Activated naive CD8-positive, alpha-beta T cell (primary cell): ENCODE data around the gene MS4A4E.
"Not testable (repeated sequence)": the region's sequence is repeated elsewhere in the genome, so short reads cannot be mapped to it uniquely, and the experiment has no call there.

Experiments used
- H3K27ac Mint-ChIP-seq: one replicate; pipeline ENCODE4 v1.8.0; 2021; ENCODE audit warnings: mixed read lengths
- H3K27me3 Mint-ChIP-seq: one replicate; pipeline ENCODE4 v1.8.0; 2021; ENCODE audit warnings: mixed read lengths
- H3K36me3 Mint-ChIP-seq: one replicate; pipeline ENCODE4 v1.8.0; 2021; ENCODE audit warnings: mixed read lengths
- H3K4me1 Mint-ChIP-seq: one replicate; pipeline ENCODE4 v1.8.0; 2021; ENCODE audit warnings: low read depth, mixed read lengths
- H3K4me3 Mint-ChIP-seq: one replicate; pipeline ENCODE4 v1.8.0; 2021; ENCODE audit warnings: mild to moderate bottlenecking, mixed read lengths
- H3K9me3 Mint-ChIP-seq: one replicate; pipeline ENCODE4 v1.8.0; 2021; ENCODE audit warnings: low read depth, mixed read lengths

The MS4A4E gene

GRCh38 chr11:60242740-60243239, at the start of gene MS4A4E:
MS4A4E (minus strand) TSS chr11:60243137; CDS start chr11:60230055, 13,082 bp downstream.
- Mint-ChIP-seq H3K27me3 (peaks cover 16% of the 10 kb centered on the region), H3K27ac (no peak within 1 kb of the TSS), H3K4me1 (no peaks in the 10 kb centered on the region), H3K9me3 (no peaks in the 10 kb centered on the region), H3K36me3 (no peaks in the 10 kb centered on the region), H3K4me3 (no peak within 1 kb of the TSS)

GRCh38 chr11:60292145-60292544, 49.2 kb upstream of the MS4A4E start:
- H3K4me3 Mint-ChIP-seq: no peak overlapping the region
- H3K36me3 Mint-ChIP-seq: no peaks in the 10 kb centered on the region
- H3K27ac Mint-ChIP-seq: no peak overlapping the region
- peaks cover 7% of the 10 kb centered on the region for H3K9me3 Mint-ChIP-seq
- H3K4me1 Mint-ChIP-seq: no peaks in the 10 kb centered on the region
- peaks cover 3% of the 10 kb centered on the region for H3K27me3 Mint-ChIP-seq

- Mint-ChIP-seq H3K27me3 (peaks cover 3% of the 10 kb centered on the region), H3K9me3 (peaks cover 7% of the 10 kb centered on the region), H3K4me3 (no peak overlapping the region), H3K36me3 (no peaks in the 10 kb centered on the region), H3K4me1 (no peaks in the 10 kb centered on the region), H3K27ac (no peak overlapping the region)
Measured at GRCh38 chr11:60288531-60288930, 45.6 kb upstream of the MS4A4E start.

- not testable (repeated sequence) for H3K27ac Mint-ChIP-seq, H3K27me3 Mint-ChIP-seq, H3K9me3 Mint-ChIP-seq, H3K4me3 Mint-ChIP-seq, H3K36me3 Mint-ChIP-seq, H3K4me1 Mint-ChIP-seq
Measured at GRCh38 chr11:60285411-60286126, 42.6 kb upstream of the MS4A4E start.

- Mint-ChIP-seq H3K36me3 (no peaks in the 10 kb centered on the region), H3K27me3 (peaks cover 8% of the 10 kb centered on the region), H3K9me3 (no peaks in the 10 kb centered on the region), H3K4me1 (no peaks in the 10 kb centered on the region), H3K4me3 (no peak overlapping the region), H3K27ac (no peak overlapping the region)
Measured at GRCh38 chr11:60282286-60282685, 39.3 kb upstream of the MS4A4E start.

- Mint-ChIP-seq H3K4me3 (no peak overlapping the region), H3K9me3 (no peaks in the 10 kb centered on the region), H3K27ac (no peak overlapping the region), H3K36me3 (no peaks in the 10 kb centered on the region), H3K27me3 (peaks cover 8% of the 10 kb centered on the region), H3K4me1 (no peaks in the 10 kb centered on the region)
Measured at GRCh38 chr11:60281485-60281884, 38.5 kb upstream of the MS4A4E start.

- no peaks in the 10 kb centered on the region for H3K4me1 Mint-ChIP-seq
- H3K27ac Mint-ChIP-seq: no peak within 1 kb of the TSS
- H3K9me3 Mint-ChIP-seq: no peaks in the 10 kb centered on the region
- H3K27me3 Mint-ChIP-seq: peaks cover 10% of the 10 kb centered on the region
- no peaks in the 10 kb centered on the region for H3K36me3 Mint-ChIP-seq
- no peak within 1 kb of the TSS for H3K4me3 Mint-ChIP-seq
Measured at GRCh38 chr11:60280412-60280811, 37.5 kb upstream of the MS4A4E start, which contains the start of gene MS4A4A. MS4A4A (plus strand) TSS chr11:60280666; CDS start chr11:60280676, 10 bp downstream.

- Mint-ChIP-seq H3K36me3 (no peaks in the 10 kb centered on the region), H3K4me3 (no peak overlapping the region), H3K27ac (no peak overlapping the region), H3K9me3 (peaks cover 5% of the 10 kb centered on the region), H3K4me1 (no peaks in the 10 kb centered on the region), H3K27me3 (peaks cover 12% of the 10 kb centered on the region)
Measured at GRCh38 chr11:60274416-60274815, 31.5 kb upstream of the MS4A4E start.

- Mint-ChIP-seq H3K9me3 (peaks cover 10% of the 10 kb centered on the region), H3K4me3 (no peak overlapping the region), H3K27ac (no peak overlapping the region), H3K36me3 (no peaks in the 10 kb centered on the region), H3K27me3 (peaks cover 1% of the 10 kb centered on the region), H3K4me1 (no peaks in the 10 kb centered on the region)
Measured at GRCh38 chr11:60265373-60266214, 22.7 kb upstream of the MS4A4E start.

- peaks cover 1% of the 10 kb centered on the region for H3K27me3 Mint-ChIP-seq
- no peak overlapping the region for H3K27ac Mint-ChIP-seq
- H3K4me1 Mint-ChIP-seq: no peaks in the 10 kb centered on the region
- peaks cover 10% of the 10 kb centered on the region for H3K9me3 Mint-ChIP-seq
- no peak overlapping the region for H3K4me3 Mint-ChIP-seq
- no peaks in the 10 kb centered on the region for H3K36me3 Mint-ChIP-seq
Measured at GRCh38 chr11:60264644-60265043, 21.7 kb upstream of the MS4A4E start.

GRCh38 chr11:60263402-60263801, 20.5 kb upstream of the MS4A4E start:
- H3K4me1 Mint-ChIP-seq: no peaks in the 10 kb centered on the region
- H3K36me3 Mint-ChIP-seq: no peaks in the 10 kb centered on the region
- H3K27ac Mint-ChIP-seq: no peak overlapping the region
- H3K4me3 Mint-ChIP-seq: no peak overlapping the region
- peaks cover 10% of the 10 kb centered on the region for H3K9me3 Mint-ChIP-seq
- H3K27me3 Mint-ChIP-seq: no peaks in the 10 kb centered on the region

GRCh38 chr11:60261014-60261413, 18.1 kb upstream of the MS4A4E start:
- peaks cover 10% of the 10 kb centered on the region for H3K9me3 Mint-ChIP-seq
- H3K27ac Mint-ChIP-seq: no peak overlapping the region
- H3K27me3 Mint-ChIP-seq: no peaks in the 10 kb centered on the region
- H3K36me3 Mint-ChIP-seq: no peaks in the 10 kb centered on the region
- no peak overlapping the region for H3K4me3 Mint-ChIP-seq
- no peaks in the 10 kb centered on the region for H3K4me1 Mint-ChIP-seq

GRCh38 chr11:60257956-60258722, 15.2 kb upstream of the MS4A4E start:
- Mint-ChIP-seq H3K4me1 (no peaks in the 10 kb centered on the region), H3K27ac (no peak overlapping the region), H3K36me3 (no peaks in the 10 kb centered on the region), H3K4me3 (no peak overlapping the region), H3K27me3 (peaks cover 1% of the 10 kb centered on the region), H3K9me3 (peaks cover 10% of the 10 kb centered on the region)

- H3K9me3 Mint-ChIP-seq: no peaks in the 10 kb centered on the region
- H3K27me3 Mint-ChIP-seq: peaks cover 18% of the 10 kb centered on the region
- no peaks in the 10 kb centered on the region for H3K36me3 Mint-ChIP-seq
- no peak overlapping the region for H3K27ac Mint-ChIP-seq
- H3K4me3 Mint-ChIP-seq: no peak overlapping the region
- H3K4me1 Mint-ChIP-seq: no peaks in the 10 kb centered on the region
Measured at GRCh38 chr11:60252213-60253108, 9.5 kb upstream of the MS4A4E start.
